ENCODE data around the gene GRID1.

DNA sequence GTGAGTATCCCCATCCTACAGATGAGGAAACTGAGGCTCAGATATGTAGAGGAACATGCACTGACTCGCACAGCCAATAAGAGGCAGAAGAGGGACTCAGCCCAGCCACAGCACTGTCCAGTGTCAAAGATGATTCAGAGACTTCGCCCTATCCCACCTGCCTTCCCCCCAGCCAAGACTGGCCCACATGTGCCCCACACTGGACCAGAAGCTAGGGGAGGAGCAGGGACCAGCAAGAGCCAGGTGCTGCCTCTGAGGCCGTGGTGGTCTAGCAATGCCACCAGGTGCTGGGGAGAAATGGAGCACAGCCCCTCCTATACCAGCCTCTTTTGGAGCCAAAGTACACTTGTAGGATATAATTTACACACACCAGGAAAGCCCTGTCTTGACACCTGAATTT is 22.3 kb downstream of the GRID1 start:
- TF ChIP-seq, protein P1, sequence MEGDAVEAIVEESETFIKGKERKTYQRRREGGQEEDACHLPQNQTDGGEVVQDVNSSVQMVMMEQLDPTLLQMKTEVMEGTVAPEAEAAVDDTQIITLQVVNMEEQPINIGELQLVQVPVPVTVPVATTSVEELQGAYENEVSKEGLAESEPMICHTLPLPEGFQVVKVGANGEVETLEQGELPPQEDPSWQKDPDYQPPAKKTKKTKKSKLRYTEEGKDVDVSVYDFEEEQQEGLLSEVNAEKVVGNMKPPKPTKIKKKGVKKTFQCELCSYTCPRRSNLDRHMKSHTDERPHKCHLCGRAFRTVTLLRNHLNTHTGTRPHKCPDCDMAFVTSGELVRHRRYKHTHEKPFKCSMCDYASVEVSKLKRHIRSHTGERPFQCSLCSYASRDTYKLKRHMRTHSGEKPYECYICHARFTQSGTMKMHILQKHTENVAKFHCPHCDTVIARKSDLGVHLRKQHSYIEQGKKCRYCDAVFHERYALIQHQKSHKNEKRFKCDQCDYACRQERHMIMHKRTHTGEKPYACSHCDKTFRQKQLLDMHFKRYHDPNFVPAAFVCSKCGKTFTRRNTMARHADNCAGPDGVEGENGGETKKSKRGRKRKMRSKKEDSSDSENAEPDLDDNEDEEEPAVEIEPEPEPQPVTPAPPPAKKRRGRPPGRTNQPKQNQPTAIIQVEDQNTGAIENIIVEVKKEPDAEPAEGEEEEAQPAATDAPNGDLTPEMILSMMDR (IDR thresholded peaks at IDR 0.05), result no peak
- TF ChIP-seq POLR2AphosphoS5 (IDR thresholded peaks at IDR 0.05), result no peak
- TF ChIP-seq POLR2A (IDR thresholded peaks at IDR 0.05), result no peak
- TF ChIP-seq EP300 (IDR thresholded peaks at IDR 0.05; ENCODE audit: low read depth), result no peak
